ENCODE data around the gene KIF15.

Gene KIF15

GRCh38 chr3:44877333-44877732 lies 115.7 kb downstream of the KIF15 start:
- no peak for DNase-seq (ENCODE audit: low spot score)

- DNase-seq (ENCODE audit: low spot score): no peak
Measured at GRCh38 chr3:44880284-44880683, 118.7 kb downstream of the KIF15 start.

GRCh38 chr3:44883213-44883955 lies 121.8 kb downstream of the KIF15 start:
- DNase-seq (ENCODE audit: low spot score): no peak

- DNase-seq (ENCODE audit: low spot score): peak; percentile 67
Measured at GRCh38 chr3:44883999-44884431, 122.4 kb downstream of the KIF15 start.

- peak; percentile 79 for DNase-seq (ENCODE audit: low spot score)
Measured at GRCh38 chr3:44885618-44886017, 124.0 kb downstream of the KIF15 start.

GRCh38 chr3:44886561-44886960 lies 125.0 kb downstream of the KIF15 start:
- no peak for DNase-seq (ENCODE audit: low spot score)

GRCh38 chr3:44887101-44887500 lies 125.5 kb downstream of the KIF15 start:
- no peak for DNase-seq (ENCODE audit: low spot score)

GRCh38 chr3:44890258-44890657 lies 128.7 kb downstream of the KIF15 start:
- DNase-seq (ENCODE audit: low spot score): no peak

GRCh38 chr3:44890852-44891251 lies 129.3 kb downstream of the KIF15 start:
- no peak for DNase-seq (ENCODE audit: low spot score)

- no peak for DNase-seq (ENCODE audit: low spot score)
Measured at GRCh38 chr3:44892689-44893088, 131.1 kb downstream of the KIF15 start.

- no peak for DNase-seq (ENCODE audit: low spot score)
Measured at GRCh38 chr3:44893097-44893496, 131.5 kb downstream of the KIF15 start.

GRCh38 chr3:44894485-44894884 lies 132.9 kb downstream of the KIF15 start:
- DNase-seq (ENCODE audit: low spot score): no peak

GRCh38 chr3:44896440-44896839 lies 134.8 kb downstream of the KIF15 start:
- DNase-seq (ENCODE audit: low spot score): no peak

GRCh38 chr3:44899683-44900367 lies 138.2 kb downstream of the KIF15 start:
- DNase-seq (ENCODE audit: low spot score): no peak

- DNase-seq (ENCODE audit: low spot score): no peak
Measured at GRCh38 chr3:44902628-44903027, 141.0 kb downstream of the KIF15 start.
